Epithelial cell of esophagus (primary cell): ENCODE measurements around the gene DNMT3A.
A peak's percentile ranks its signal among the peaks of the same experiment; 100 is the strongest.

Experiments used
- DNase-seq: peaks from one replicate; pipeline ENCODE4 v3.0.0; 2010; ENCODE audit warnings: low read depth
- H3K4me3 ChIP-seq: 2 replicates; pipeline ENCODE4 v1.5.1; 2011; ENCODE audit warnings: mild to moderate bottlenecking, low read length, control low read depth
- CTCF ChIP-seq: IDR thresholded peaks from 2 replicates; pipeline ENCODE4 v1.5.1; 2011; ENCODE audit warnings: low read depth, mild to moderate bottlenecking, low read length, control low read depth, inconsistent platforms; ENCODE audit not compliant: insufficient read depth; ENCODE audit errors: missing control alignments

DNMT3A gene

GRCh38 chr2:25383806-25384205 is 42.1 kb upstream of the DNMT3A start:
- TF ChIP-seq CTCF, result no peak
- no peak overlapping the region for H3K4me3 ChIP-seq
- no peak for DNase-seq

- no peak for TF ChIP-seq CTCF
- no peak overlapping the region for H3K4me3 ChIP-seq
- no peak for DNase-seq
Measured at GRCh38 chr2:25381502-25381901, 39.8 kb upstream of the DNMT3A start.

GRCh38 chr2:25380586-25381375 is 39.1 kb upstream of the DNMT3A start:
- no peak for DNase-seq
- H3K4me3 ChIP-seq, result no peak overlapping the region
- TF ChIP-seq CTCF, result no peak

GRCh38 chr2:25380023-25380422 is 38.3 kb upstream of the DNMT3A start:
- DNase-seq, result no peak
- no peak for TF ChIP-seq CTCF

GRCh38 chr2:25379535-25379934 is 37.8 kb upstream of the DNMT3A start:
- no peak for DNase-seq

More at GRCh38 chr2:25380023-25380422, 38.3 kb upstream of the DNMT3A start:
- H3K4me3 ChIP-seq, result no peak overlapping the region

GRCh38 chr2:25378731-25379490 is 37.2 kb upstream of the DNMT3A start:
- peak; percentile 54 for DNase-seq
- TF ChIP-seq CTCF, result no peak

More at GRCh38 chr2:25379535-25379934, 37.8 kb upstream of the DNMT3A start:
- no peak overlapping the region for H3K4me3 ChIP-seq
- TF ChIP-seq CTCF, result no peak

More at GRCh38 chr2:25378731-25379490, 37.2 kb upstream of the DNMT3A start:
- H3K4me3 ChIP-seq, result no peak overlapping the region
